Measurements from ENCODE around the gene MYOM3. TPM values are rescaled to one million over a fixed set of nuclear protein-coding genes. Genes with fewer than 3 reads are reported as not detected.

Gene MYOM3
- total and polyA plus RNA-seq, 2 of the 13 experiments (the other 11 are each of a cell fraction or from before 2014, with no cell fraction given), result 5.8 to 15.3 TPM

- no peak for TF ChIP-seq GPN1 (CRISPR knock-in tag; IDR thresholded peaks at IDR 0.05; ENCODE audit: borderline replicate concordance)
- no peak for TF ChIP-seq ZNF773 (CRISPR knock-in tag; IDR thresholded peaks at IDR 0.05; ENCODE audit: borderline replicate concordance)
- TF ChIP-seq FOXA3 (CRISPR knock-in tag; IDR thresholded peaks at IDR 0.05), result peak; percentile 82
- TF ChIP-seq NCOA1 (CRISPR knock-in tag; IDR thresholded peaks at IDR 0.05), result 0 out of 2 replicates have a peak, but pooled peaks have one; percentile 78
- no peak for TF ChIP-seq PLSCR1 (CRISPR knock-in tag; IDR thresholded peaks at IDR 0.05; ENCODE audit: borderline replicate concordance)
- TF ChIP-seq ZNF335 (CRISPR knock-in tag; IDR thresholded peaks at IDR 0.05), result no peak
- TF ChIP-seq NR2F2 (IDR thresholded peaks at IDR 0.05; ENCODE audit: borderline replicate concordance, low read depth), result peak; percentile 78
- TF ChIP-seq, protein P1, sequence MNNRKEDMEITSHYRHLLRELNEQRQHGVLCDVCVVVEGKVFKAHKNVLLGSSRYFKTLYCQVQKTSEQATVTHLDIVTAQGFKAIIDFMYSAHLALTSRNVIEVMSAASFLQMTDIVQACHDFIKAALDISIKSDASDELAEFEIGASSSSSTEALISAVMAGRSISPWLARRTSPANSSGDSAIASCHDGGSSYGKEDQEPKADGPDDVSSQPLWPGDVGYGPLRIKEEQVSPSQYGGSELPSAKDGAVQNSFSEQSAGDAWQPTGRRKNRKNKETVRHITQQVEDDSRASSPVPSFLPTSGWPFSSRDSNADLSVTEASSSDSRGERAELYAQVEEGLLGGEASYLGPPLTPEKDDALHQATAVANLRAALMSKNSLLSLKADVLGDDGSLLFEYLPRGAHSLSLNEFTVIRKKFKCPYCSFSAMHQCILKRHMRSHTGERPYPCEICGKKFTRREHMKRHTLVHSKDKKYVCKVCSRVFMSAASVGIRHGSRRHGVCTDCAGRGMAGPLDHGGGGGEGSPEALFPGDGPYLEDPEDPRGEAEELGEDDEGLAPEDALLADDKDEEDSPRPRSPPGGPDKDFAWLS (CRISPR knock-in tag; IDR thresholded peaks at IDR 0.05; ENCODE audit: borderline replicate concordance), result no peak
- TF ChIP-seq HCFC1 (IDR thresholded peaks at IDR 0.05; ENCODE audit: low read depth, low read length), result no peak
- no peak for TF ChIP-seq ZSCAN30 (CRISPR knock-in tag; IDR thresholded peaks at IDR 0.05)
- TF ChIP-seq SNAPC2 (CRISPR knock-in tag; IDR thresholded peaks at IDR 0.05), result no peak
- no peak for TF ChIP-seq ZNF326 (CRISPR knock-in tag; IDR thresholded peaks at IDR 0.05; ENCODE audit: borderline replicate concordance)
- TF ChIP-seq ZNF577 (CRISPR knock-in tag; IDR thresholded peaks at IDR 0.05; ENCODE audit: borderline replicate concordance, low read depth), result no peak
- no peak for TF ChIP-seq ZNF644 (CRISPR knock-in tag; IDR thresholded peaks at IDR 0.05; ENCODE audit: low read depth)
- no peak for TF ChIP-seq NAIF1 (CRISPR knock-in tag; IDR thresholded peaks at IDR 0.05; ENCODE audit: borderline replicate concordance)
- TF ChIP-seq ZNF629 (CRISPR knock-in tag; conservative IDR thresholded peaks at IDR 0.05), result no peak
- TF ChIP-seq, protein P2, sequence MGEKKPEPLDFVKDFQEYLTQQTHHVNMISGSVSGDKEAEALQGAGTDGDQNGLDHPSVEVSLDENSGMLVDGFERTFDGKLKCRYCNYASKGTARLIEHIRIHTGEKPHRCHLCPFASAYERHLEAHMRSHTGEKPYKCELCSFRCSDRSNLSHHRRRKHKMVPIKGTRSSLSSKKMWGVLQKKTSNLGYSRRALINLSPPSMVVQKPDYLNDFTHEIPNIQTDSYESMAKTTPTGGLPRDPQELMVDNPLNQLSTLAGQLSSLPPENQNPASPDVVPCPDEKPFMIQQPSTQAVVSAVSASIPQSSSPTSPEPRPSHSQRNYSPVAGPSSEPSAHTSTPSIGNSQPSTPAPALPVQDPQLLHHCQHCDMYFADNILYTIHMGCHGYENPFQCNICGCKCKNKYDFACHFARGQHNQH (CRISPR knock-in tag; IDR thresholded peaks at IDR 0.05), result peak; percentile 9; the same call in 1 of the 2 replicates
- no peak for TF ChIP-seq PAWR (CRISPR knock-in tag; IDR thresholded peaks at IDR 0.05; ENCODE audit: borderline replicate concordance)
- TF ChIP-seq AGO2 (optimal IDR thresholded peaks at IDR 0.05; ENCODE audit: low read depth, low read length), result no peak
- no peak for TF ChIP-seq ZFP36 (IDR thresholded peaks at IDR 0.05; ENCODE audit: borderline replicate concordance, low read depth, low read length, partially characterized antibody)
- peak; percentile 71 for TF ChIP-seq ZNF687 (CRISPR knock-in tag; IDR thresholded peaks at IDR 0.05)
- no peak for TF ChIP-seq FOSL1 (CRISPR knock-in tag; IDR thresholded peaks at IDR 0.05; ENCODE audit: borderline replicate concordance)
These were observed 6.7 kb upstream of the MYOM3 start (continued) for GRCh38 chr1:24118410-24119242.

Measured in HepG2 (cell line).